Dermis blood vessel endothelial cell (primary cell): ENCODE results near the gene KMT5B. TPM values are rescaled to one million over a fixed set of nuclear protein-coding genes. Genes with fewer than 3 reads are reported as not detected.

ENCODE experiments used
- DNase-seq: peaks from one replicate; pipeline ENCODE4 v3.0.0; 2010
- total RNA-seq: library from RNA; depleted of rRNA; stranded (reverse); fragments of >200 nt; gene quantifications from 2 replicates; pipeline ENCODE4 v1.2.3, GENCODE V29; 2014

Gene KMT5B
- total RNA-seq, 1 donor from 2014 or later: 41.0 TPM

DNA sequence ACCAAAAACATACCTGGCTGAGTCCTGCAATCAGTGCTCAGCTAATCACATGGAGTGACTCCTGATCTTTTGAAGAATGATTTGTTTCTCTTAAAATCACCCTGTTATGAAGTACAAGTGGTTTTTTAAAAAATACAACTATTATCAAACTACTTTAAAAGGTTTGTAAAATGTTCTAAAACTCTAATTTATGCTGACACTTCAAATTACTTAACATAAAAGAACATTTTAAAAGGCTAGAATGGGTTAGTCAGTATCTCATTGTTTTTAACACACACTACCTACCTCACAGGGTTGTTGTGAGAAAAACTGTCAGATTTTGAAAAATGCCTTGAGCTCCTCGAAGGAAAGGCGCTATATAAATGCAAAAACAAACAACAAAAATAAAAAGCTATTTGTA, 33.2 kb downstream of the KMT5B start:
- no peak for DNase-seq

DNA sequence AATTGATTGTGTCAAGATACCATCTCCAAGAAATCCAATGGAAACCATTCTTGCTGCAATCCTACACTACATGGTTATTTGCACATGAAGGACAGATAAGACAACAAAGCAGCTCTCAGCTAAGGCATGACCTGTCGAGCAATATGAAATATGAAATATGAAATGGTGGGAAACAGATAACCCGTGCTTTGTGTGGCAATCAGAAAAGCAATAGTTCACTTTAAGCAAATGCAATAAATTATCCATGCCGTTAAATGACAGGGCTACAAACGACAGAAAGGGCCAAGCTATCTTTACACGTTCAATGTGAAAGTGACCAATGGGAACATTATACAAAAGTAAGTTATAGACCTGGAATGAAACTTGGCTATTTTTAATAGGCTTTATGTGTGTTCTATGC, 35.2 kb downstream of the KMT5B start:
- DNase-seq: no peak

DNA sequence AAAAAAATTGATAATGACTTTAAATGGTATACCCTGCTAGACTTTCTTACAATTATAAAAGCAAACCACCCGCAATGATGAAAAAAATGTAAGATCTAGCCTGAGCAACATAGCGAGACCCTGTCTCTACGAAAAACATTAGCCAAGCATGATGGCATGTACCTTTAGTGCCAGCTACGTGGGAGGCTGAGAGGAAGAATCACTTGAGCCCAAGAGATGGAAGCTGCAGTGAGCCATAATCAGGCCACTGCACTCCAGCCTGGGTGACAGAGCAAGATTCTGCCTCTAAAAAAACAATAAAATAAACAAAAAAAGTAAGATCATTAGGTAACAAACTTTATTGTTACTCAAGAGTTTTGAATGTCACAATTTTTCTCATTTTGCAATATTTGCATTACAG, 39.2 kb downstream of the KMT5B start:
- no peak for DNase-seq

DNA sequence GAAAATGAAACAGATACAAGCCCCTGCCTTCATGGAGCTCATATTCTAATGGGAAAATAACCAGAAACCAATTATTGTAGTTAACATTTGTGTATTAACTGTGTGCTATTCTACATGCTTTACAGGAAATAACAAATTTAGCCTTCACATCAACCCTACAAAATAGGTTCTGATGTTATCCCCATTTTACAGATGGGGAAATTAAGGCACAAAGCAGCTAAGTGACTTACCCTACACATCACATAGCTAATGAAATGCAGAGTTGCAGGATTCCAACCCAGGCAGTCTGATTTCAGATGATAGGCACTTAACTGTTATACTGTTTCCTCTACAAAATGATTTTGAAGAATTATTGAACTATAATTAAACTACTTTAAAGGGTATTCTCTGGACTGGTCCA, 43.7 kb downstream of the KMT5B start:
- no peak for DNase-seq

DNA sequence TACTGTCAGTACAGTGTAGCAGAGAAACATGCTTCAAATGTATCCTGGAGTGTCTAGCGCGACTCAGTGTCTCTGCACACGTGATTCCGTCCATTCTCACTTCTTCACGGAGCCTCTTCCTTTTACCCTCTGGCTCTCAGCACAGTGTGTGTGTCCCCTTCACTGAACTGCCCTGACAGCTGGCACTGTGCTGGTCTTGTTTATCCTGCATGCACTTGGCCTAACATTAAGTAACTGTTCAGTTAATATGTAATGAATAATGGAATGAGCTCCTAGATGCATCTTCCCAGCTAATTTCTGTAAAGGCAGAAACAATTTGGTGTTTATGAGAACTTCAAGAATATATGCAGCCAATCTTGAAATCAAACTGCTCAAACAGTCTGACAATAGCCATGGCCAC, 44.4 kb downstream of the KMT5B start:
- no peak for DNase-seq

DNA sequence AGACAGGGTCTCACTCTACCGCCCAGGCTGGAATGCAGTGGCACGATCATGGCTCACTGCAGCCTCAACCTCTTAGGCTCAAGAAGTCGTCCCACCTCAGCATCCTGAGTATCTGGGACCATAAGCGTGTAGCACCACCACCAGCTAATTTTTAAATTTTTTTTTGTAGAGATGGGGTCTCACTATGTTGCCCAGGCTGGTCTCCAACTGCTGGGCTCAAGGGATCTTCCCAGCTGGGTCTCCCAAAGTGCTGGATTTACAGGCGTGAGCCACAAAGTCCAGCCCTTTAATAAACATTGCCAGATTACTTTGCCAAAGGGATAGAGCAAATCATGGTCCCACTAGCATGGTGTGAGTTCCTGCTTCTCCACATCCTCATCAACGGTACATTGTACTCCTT, 45.6 kb downstream of the KMT5B start:
- DNase-seq: no peak

DNA sequence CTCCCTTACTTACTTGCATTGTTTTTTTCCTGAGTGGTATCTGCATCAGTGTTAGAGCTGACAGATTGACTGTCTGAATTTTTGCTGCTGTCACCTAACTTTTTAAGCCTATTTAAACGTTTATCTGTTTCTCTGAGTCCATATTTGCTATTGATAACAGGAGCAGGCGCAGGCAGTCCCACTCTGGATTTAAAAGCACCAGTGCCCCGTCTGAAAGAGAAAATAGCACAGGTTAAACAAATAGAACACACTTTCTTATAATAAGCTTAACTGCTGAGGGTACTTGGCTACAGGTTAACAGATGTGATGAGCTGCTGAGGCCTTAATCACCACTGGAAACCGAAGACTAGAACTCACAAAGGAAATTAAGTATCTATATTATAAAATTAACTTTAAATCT, 46.1 kb downstream of the KMT5B start:
- no peak for DNase-seq

DNA sequence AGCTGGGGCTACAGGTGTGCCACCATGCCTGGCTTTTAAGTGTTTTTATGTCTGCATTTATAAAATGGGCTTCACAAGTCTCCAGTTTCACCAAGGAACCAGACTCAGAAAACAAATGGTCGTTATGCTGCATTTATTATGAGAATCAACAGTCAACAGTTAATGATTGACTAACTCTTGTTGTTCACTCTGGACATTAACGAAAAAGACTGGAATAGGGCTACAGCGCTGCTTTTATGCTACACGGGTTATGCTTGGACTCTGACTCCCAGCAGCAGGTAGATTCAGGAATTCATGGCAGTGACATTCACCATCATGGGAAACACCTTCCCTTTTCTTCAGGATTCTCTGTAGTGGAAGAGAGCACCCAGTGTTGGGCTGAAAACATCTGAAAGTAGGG, 47.5 kb downstream of the KMT5B start:
- DNase-seq: no peak

DNA sequence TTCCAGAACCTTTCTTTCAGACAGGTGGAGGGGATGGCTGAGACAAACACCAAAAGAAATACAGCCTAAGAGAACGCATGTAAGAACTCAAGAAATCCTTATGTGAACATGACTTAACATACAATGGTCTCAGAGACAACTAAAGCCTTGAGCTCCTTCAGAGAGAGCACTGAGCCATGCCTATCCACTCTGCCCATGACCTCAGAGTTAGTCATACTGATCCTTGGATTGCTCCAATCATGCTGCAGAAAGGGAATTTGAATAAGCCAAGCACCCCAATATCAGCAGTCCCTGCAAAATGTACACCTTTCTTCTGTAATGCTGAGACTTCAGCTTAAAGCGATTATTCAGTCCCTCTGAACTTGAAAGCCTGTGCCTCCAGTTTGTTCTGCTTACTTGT, 48.7 kb downstream of the KMT5B start:
- DNase-seq: peak; percentile 19

DNA sequence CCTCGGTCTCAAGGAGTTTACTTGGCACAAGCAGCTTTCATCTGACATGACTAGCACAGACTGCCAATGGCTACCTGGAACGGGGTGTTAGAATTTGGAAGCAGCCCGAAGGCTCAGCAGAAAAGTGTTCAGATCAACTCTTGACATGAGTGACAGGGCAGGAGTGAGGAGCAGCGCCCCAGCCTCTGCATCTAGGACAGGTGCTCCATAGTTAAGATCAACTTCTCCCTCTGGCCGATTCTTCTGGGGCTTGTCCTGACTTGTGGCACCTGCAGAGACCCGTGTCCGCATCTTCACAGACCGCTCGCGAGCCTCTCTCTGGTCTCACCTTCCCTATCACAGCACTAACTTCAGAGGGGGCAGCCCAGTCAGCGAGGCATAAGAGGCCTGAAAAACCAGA, 49.4 kb downstream of the KMT5B start:
- no peak for DNase-seq

DNA sequence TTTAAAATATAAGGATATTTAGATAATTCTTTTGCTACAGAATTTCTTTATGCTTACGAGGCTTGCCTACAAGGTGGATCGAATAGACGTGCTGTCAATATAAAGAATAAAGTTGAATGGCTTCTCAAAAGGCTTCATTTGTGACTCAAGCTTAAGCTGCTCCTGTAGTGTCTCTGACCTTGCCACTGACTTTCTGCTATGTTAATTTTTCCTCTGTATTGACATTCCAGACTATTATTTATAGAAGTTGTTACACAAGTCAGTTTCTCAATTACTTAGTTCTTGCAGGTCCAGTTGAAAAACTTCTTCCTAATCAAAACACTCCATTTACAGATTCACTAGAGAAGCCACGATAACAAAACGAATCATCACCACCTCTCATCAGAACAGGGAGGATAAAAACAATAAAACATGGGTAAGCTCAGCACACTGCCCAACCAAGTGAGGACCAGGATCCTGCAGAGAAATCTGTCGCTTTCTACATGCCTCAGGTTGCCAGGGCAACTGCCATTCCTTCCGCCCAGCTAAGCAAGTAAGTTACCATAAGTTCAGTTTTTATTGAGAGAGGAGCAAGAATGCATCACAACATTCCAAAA, 52.9 kb downstream of the KMT5B start:
- DNase-seq: no peak

DNA sequence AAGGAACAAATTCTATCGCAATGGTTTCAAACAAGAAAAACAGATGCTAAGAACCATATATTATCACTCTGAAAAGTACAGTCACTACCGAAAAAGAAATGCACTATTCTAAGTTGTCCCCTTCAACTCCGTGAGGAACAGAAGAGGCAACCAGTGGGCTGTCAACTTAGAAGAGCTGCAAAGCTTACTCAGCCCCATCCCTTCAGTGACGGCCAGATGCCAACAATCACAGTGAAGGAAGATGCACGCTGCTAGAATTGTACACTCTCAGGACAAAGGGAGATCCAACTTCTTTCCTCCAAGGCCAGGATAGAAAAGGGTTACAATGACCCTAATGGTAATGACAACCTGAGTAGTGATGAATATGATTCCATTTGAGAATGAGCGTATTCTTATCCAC, 53.4 kb downstream of the KMT5B start:
- no peak for DNase-seq

DNA sequence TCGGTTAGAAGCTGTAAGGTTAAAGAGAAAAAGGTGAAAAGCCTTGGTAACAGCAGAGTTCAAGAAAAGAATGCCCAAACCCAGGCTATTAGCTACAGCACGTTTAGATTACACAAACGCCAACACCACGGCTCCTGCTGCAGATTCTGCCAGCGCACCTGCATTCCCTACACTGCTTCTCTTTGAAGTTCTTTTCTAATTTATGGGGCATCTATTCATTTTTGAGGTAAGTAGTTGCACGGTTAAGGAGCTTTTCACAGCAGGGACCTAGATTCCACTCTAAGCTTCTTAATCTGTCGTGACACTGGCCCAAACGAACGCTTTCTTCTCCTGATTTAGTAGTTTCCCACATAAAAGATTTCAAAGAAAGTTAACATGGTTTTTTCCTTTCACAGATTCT, 53.9 kb downstream of the KMT5B start:
- DNase-seq: no peak

DNA sequence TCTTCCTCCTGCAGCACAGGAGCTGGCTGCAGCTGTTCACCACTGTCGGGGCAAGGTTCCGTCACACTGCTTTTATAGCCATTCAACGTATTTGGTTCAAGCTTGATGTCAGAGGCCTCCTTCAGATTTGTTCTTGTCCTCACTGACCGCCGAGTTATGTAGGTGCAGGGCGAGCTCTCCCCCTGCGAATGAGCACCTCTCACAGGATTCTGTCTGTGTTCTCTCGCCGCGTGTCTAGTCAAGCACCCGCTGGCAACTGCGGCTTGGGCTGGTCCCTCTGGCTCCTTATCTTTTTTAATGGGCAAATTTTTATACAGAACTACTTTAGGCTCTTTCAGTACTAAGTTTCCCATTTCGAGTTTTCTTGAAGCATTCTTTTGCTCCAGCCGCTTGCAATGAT, 54.5 kb downstream of the KMT5B start:
- DNase-seq: no peak

DNA sequence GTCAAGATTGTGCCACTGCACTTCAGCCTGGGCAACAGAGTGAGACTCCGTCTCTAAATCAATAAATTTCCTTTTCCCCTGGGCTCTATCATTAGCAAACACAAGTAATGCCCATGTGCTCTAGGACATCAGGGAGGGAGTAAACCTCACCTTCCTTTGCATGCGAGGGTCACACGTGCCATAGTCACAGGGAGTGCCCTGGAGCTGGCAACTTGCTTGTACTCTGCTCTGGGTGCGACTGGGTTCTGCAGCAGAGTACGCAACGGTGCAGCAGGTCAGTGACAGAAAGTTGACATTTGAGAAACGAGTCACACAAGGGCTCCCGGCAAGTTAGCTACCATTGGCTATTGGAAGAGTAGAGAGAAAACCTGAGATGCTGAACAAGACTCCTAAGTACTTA, 59.4 kb downstream of the KMT5B start:
- no peak for DNase-seq

DNA sequence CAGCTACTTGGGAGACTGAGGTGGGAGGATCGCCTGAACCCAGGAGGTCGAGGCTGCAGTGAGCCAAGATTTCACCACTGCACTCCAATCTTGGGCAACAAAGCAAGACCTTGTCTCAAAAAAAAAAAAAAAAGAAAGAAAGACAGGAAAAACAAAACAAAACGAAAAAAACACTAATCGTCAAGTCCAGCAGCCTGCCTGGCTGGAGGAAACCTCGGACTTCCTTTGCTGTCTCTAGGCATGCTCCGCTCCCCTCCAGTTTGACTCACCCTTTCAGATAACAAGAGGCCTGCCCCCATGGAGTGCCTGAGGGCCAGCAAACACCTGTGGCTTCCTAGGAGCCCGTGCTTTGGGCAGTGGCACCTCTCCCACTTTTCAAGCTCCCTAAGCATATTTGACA, 63.1 kb downstream of the KMT5B start:
- DNase-seq: peak; percentile 81

DNA sequence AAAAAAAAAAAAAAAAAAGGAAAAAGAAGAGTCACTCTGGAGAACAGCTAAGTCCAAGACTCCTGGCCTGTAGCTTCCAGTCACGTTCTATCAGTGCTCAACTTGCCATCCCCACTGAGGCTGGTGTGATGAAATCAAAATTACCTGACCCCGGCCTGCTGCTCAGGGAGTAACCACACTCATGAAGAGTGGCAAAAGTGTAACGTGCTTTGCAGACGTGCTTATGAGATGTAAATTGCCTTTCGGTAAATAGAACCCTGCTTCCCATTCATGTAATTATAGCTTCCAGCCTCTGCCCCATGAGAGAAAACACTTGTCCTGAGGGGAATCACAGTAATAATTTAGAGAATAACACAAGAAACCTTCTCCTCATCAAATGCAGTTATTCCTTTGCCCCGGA, 63.7 kb downstream of the KMT5B start:
- DNase-seq: no peak

DNA sequence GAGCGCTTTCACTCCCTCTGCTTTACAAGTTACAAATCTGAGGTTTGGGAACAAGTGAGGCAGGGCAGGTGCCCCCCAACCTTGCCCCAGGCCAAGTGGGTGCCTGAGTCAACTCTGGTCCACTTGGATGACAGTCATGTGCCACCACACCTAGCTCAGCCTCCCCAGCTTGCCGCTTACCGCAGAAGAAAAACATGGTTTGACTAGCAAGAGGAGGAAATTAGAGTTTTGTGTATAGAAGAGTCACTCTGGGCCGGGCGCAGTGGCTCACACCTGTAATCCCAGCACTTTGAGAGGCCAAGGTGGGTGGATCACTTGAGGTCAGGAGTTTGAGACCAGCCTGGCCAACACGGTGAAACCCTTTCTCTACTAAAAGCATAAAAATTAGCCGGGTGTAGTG, 64.2 kb downstream of the KMT5B start:
- no peak for DNase-seq

DNA sequence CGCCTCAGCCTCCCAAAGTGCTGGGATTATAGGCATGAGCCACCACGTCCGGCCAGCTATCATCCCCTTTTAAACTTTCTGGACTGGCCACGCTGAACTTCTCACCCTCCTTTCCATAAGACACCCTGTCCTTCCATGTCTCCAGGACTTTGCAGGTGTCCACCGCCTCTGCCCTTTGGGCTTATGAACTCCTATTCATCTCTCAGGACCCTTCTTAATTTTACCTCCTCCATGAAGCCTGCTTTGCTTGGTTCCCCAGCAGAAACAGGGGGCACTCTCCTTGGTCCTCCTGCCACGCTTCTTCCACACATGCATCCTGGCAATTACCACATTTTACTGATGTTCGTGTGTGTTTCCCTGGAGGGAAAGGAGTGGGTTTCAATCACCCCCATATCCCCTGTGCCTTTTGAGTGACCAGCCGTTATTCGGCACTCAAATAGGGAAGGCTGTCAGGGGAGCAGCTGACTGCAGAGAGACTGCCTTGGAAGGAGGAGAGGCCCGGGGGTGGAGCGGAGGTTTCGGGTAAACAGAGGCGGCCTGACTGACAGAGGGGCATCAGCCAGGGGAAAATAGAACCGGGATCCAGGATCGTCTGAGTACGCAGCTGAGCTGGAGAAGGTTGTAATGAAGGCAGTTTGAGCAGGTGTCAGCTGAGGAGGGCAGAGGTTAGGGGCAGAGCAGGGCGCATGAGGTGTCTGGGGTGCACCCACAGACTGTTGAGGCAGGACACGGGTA, 64.9 kb downstream of the KMT5B start:
- DNase-seq: no peak

DNA sequence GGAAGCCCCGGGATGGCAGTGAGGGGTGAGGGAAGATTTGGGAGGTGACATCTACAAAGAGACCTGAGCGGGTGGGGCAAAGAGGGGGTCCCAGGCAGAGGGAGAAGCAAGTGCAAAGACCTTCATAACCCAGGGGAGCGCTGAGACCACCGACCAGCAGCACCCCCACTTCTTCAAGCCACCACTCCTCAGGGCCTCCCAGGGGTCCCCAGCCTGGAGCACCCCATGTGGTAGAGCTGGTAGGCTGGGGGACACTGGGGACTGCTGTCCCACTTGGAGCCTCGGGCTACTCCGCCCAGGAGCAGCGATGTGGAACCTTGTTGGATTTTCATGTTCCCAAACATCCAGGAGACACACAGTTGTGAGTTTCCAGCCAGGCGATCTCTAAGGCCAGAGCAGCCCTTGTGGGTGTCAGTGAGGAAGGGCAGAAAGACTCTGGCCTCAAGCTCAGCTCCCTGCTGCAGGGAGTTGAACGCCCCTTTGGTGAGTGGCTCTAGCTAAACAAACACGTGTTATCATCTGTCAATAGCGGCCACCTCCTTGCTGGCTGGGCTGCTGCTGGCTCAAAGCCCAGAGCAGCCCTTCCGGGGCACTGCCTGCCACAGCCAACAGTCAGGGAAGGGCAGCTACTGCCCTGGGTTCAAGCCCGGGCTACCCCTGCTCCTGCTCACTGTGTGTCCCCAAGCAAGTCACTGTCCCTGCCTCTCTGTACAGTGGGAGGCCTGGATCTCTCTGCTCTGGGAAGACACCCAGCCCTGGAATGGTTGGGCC, 66.2 kb downstream of the KMT5B start:
- peak; percentile 55 for DNase-seq

DNA sequence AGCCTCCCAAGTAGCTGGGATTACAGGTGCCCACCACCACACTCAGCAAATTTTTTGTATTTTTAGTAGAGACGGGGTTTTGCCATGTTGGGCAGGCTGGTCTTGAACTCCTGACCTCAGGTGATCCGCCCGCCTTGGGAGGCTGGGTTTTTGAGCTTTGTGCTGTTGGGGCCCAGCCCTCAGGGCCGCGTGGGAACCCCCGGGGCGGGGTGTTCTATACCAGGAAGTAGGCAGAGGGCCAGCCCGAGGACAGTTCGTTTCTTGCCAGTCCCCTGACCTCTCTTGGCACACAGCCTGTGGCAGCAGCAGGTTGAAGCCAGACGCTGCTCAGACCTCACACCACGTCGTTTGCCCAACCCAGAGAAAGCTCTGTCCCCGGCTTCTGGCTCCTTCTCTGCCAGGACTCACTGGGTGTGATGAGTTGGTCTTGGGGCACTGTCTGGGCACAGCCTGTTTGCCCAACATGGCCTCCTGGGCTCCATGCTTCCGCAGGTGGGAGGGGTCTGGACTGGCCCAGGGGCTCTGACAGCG, 67.0 kb downstream of the KMT5B start:
- DNase-seq: peak; percentile 65

DNA sequence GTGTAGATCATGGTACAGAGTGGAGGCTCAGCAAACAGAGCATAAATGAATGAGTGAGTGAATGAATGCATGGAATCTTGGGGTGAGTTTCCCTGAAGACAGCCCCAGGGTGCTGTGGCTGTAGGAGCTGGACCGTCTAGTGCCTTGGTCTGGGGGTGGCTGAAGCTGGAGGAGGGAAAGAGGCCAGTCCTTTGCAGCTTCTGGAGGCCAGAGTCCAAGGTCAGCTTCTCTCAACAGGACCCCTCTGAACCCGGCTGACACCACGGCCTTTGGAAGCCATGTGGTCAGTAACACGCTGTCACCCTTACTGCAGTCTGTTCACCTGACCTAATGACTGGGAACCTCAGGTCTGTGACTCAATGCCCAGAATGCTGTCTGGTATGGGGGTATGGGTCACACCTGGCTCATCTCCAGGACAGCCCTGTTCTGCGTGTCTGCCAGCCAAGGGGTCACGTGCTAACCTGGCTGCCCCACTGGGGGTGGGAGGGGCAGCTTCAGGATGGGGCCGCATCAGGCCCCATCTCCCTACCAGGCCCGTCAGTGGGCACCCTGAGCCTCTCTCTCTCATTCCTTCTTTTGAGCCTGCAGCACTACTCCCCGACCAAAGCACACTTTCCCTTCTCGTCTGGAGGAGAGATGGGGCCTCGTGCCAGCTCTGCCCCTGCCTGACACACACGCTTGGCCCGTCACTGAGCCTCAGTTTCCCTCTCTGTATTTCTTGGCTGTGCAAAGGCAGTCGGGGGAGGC, 67.8 kb downstream of the KMT5B start:
- DNase-seq: no peak

DNA sequence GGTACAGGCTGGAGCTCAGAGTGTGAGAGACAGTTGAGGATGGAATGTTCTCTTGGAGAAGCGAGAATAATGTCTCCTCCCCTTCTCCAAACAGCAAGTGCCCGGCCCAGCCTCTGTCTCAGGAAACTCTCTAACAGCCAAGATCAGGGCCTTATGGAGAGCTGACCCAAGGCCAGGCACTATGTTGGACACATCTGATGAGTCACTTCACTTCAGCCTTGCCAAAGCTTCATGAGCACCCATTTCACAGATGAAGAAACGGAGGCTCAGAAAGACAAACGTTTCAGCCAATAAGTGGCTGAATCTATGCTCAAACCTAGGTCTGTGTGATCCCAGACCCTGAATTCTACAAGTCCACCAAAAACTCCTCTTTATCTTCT, 69.8 kb downstream of the KMT5B start:
- DNase-seq: no peak
